GM18858 (cell line): ENCODE measurements around the gene NR4A1.
"Not testable (repeated sequence)": the region's sequence is repeated elsewhere in the genome, so short reads cannot be mapped to it uniquely, and the experiment has no call there.

Experiments used
- ATAC-seq: cut with Tn5 transposase; IDR thresholded peaks from one replicate; pipeline ENCODE4 v1.9.1; 2021; ENCODE audit not compliant: unreplicated experiment

NR4A1 gene

DNA sequence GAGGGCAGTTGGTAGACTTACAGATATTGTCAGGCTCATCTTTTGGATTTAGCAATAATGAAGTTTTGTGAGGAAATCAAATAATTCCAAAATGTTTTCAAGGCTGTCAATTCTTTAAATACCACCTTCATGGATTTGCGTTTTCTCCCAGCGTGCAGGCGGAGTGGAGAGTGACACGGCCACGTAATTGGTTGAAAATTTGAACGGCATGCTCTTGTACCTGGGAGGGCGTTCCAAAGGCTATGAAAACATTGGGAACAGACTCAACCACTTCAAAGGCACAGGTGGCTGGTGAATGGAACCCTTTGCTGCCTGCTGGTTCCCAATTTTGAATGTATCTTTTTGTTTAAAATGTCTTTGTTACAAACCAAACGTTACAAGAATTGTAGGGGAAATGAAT, 40.6 kb downstream of the NR4A1 start:
- ATAC-seq = no peak

DNA sequence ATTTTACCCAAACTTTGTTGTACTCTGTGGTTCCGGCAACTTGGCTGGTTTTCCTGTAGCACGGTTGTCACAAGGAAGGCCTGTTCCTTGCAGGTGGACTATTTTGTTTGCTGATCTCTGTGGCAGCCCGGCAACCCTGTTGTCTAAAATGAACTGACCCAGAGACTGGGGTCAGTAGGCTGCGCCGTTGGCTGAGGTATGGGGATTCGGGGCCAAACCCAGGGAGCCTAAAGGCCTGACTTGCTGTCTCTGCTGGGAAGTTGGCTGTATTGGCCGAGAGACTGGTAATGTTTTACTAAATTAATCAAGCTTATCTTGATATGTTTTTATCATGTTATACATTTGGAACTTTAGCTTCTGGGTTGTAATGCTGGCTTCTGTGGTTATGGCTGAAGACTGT, 42.1 kb downstream of the NR4A1 start:
- ATAC-seq = no peak

DNA sequence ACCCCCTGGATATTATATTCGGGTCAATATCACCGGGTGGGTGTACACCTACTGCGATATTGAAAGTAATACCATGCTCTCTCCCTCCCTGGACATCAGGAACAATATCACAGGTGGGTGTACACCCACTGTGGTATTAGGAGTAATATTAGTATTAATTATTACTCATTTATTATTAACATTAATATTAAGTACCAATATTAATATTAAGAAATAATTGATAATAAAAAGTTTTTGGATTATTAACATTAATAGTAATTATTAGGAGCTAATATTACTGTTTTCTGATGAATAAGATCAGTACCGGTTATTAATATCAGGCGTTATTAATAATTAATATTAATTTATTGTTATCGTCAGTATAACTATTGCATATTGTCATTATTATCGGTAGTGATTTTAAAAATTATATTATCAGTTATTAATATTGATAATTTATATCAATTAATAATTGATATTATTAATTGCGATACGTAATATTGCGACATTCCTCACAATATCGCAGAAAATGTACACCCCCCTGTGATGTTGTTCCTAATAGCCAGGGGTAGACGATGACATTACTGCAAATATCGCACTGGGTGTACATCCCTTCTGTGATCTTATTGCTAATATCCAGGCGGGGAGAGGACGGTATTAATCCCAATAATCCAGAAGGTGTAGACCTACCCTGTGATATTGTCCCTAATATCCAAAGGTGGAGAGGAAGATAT, 45.2 kb downstream of the NR4A1 start:
- ATAC-seq = no peak

DNA sequence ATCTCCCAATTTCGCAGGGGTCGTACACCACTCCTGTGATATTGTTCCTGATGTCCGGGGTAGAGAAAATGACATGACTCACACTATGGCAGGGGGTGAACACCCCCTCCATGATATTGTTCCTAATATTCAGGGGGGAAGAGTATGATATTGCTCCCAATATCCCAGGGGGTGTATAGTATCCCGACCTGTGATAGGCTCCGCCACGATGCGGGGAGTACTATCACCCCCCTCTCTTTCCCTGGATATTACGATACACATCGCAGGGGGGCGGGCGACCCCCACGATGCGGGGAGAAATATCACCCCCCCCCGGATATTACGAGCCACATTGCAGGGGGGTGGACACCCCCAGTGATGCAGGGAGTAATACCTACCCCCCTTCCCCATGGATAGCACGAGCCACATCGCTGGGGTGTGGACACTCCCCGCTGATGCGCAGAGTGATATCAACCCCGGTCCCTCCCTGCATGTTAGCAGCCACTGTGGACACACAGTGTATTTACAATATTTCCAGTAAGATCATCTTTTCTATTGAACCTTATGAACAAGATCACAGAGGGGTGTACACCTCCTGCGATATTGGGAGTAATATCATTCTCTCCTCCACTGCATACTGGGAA, 45.9 kb downstream of the NR4A1 start:
- ATAC-seq = no peak

DNA sequence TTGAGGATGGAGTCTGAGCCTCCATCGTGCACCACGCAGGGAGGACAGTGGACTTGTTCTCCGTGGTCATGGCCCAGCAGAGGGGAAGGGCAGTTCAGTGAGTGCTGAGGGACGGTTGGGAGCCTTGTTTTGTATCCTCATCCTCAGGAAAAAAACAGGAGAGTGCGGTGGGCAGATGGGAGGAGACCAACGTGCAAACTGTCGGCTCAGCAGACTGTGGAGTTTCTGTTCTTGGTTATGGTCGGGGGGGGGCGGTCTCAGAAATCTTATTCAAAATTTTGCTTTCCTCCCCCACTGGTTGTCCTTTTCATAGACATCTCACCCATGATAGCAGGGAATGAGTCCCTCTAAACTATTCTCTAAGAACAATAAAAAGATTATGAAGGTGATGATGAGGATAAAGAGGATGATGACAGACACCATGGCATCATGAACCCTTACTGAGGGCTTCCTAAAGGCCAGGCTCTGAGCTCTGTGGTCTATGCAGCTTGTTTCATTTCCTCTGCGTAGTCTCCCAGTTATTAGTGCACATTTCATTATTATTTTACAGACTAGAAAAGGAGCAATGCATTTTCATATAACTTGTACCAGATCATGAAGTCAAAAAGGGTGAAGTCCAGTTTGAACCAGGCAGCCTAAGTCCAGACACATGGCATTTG, 53.3 kb downstream of the NR4A1 start:
- not testable (repeated sequence) for ATAC-seq
